Endothelial cell of umbilical vein (primary cell): ENCODE data around the gene SLC38A2. TPM values are rescaled to one million over a fixed set of nuclear protein-coding genes. Genes with fewer than 3 reads are reported as not detected.
A peak's percentile ranks its signal among the peaks of the same experiment; 100 is the strongest.

ENCODE experiments used
- BruUV-seq: library from RNA; stranded (reverse); fragments of 400-500 nt; replicated peaks from 2 replicates; lab custom pipeline; 2021; lab: Mats Ljungman, UMichigan
- CTCF ChIA-PET: fragments of 300-600, 350-600 bp; sonication (Branson Sonifier 250); formaldehyde crosslinking; loops from one replicate; lab custom pipeline; 2021; ENCODE audit warnings: antibody characterized with exemption, inconsistent platforms; lab: Charles Lee
- POLR2A ChIA-PET: fragments of 300-600, 350-600 bp; sonication (Branson Sonifier 250); formaldehyde crosslinking; loops from one replicate; lab custom pipeline; 2021; ENCODE audit warnings: antibody characterized with exemption, inconsistent platforms; lab: Charles Lee
- DNase-seq: peaks from one replicate; pipeline ENCODE4 v3.0.0-alpha.2; 2011; ENCODE audit warnings: low read depth, low spot score
- FAIRE-seq: peaks from 2 replicates; lab custom pipeline; 2011; peaks lifted over from hg19 to GRCh38; lab: Jason Lieb, UNC
- H2AFZ ChIP-seq: 2 replicates; pipeline ENCODE4 v1.6.0; 2012; ENCODE audit warnings: low read depth, low read length, control low read depth, inconsistent platforms
- H3K27ac ChIP-seq: 2 replicates; pipeline ENCODE4 v1.5.1; 2011; ENCODE audit warnings: low read depth, mild to moderate bottlenecking, control low read depth, low read length, moderate library complexity; ENCODE audit not compliant: insufficient read depth
- H3K27me3 ChIP-seq, 2 experiments: 2 replicates each; pipeline versions ENCODE4 v1.6.0 to v1.6.1; 2011; ENCODE audit warnings: low read length in 2 of 2, mixed read lengths in 1 of 2; ENCODE audit not compliant: control insufficient read depth in 2 of 2, insufficient read depth in 2 of 2
- H3K36me3 ChIP-seq, 2 experiments: 2 replicates in 1 of 2; 3 replicates in 1 of 2; pipeline ENCODE4 v1.5.1; 2011; ENCODE audit warnings: low read length in 2 of 2, mild to moderate bottlenecking in 1 of 2, moderate library complexity in 1 of 2; ENCODE audit not compliant: control insufficient read depth in 2 of 2, insufficient read depth in 2 of 2; ENCODE audit errors: extremely low read depth in 1 of 2
- H3K4me1 ChIP-seq: 3 replicates; pipeline ENCODE4 v1.5.1; 2011; ENCODE audit warnings: mild to moderate bottlenecking, low read length; ENCODE audit not compliant: control insufficient read depth, insufficient read depth; ENCODE audit errors: extremely low read depth
- H3K4me2 ChIP-seq: 2 replicates; pipeline ENCODE4 v1.6.1; 2011; ENCODE audit warnings: low read length, control low read depth, mixed read lengths; ENCODE audit not compliant: insufficient read depth
- H3K4me3 ChIP-seq, 3 experiments: fragments of 200-600 bp in 1 of 3; sonication (generic), shearing (Covaris generic) in 1 of 3; replicated peaks in 1 of 3; 2 replicates each; pipeline ENCODE4 v1.5.1; 2011 to 2016; ENCODE audit warnings: control low read depth in 3 of 3, low read length in 3 of 3, mild to moderate bottlenecking in 2 of 3, inconsistent platforms in 1 of 3, low read depth in 1 of 3, moderate library complexity in 1 of 3; ENCODE audit not compliant: insufficient read depth in 1 of 3
- H3K79me2 ChIP-seq: 2 replicates; pipeline ENCODE4 v1.6.0; 2012; ENCODE audit warnings: low read length, inconsistent platforms; ENCODE audit not compliant: control insufficient read depth, insufficient read depth
- H3K9ac ChIP-seq: replicated peaks from 2 replicates; pipeline ENCODE3; 2011; ENCODE audit warnings: low read length, control low read depth; ENCODE audit not compliant: insufficient read depth; ENCODE audit errors: extremely low read depth
- H3K9me1 ChIP-seq: replicated peaks from 3 replicates; pipeline ENCODE4 v1.6.0; 2011; ENCODE audit warnings: mild to moderate bottlenecking, low read length; ENCODE audit not compliant: control insufficient read depth, insufficient read depth; ENCODE audit errors: extremely low read depth
- H3K9me3 ChIP-seq: replicated peaks from 2 replicates; pipeline ENCODE4 v1.5.1; 2012; ENCODE audit warnings: low read length, inconsistent platforms; ENCODE audit not compliant: control insufficient read depth, insufficient read depth
- H4K20me1 ChIP-seq: replicated peaks from 2 replicates; pipeline ENCODE3; 2011; ENCODE audit warnings: mild to moderate bottlenecking, low read length; ENCODE audit not compliant: control insufficient read depth, insufficient read depth; ENCODE audit errors: extremely low read depth
- EZH2 ChIP-seq: IDR thresholded peaks from 2 replicates; pipeline ENCODE4 v1.6.1; 2012; ENCODE audit warnings: borderline replicate concordance, low read depth, mild to moderate bottlenecking, moderate library complexity, low read length, inconsistent platforms; ENCODE audit not compliant: severe bottlenecking
- FOS ChIP-seq: IDR thresholded peaks from 2 replicates; pipeline ENCODE4 v1.6.1; 2011; ENCODE audit warnings: mild to moderate bottlenecking, low read length, moderate library complexity, borderline replicate concordance; ENCODE audit not compliant: insufficient read depth
- GATA2 ChIP-seq: IDR thresholded peaks from 2 replicates; pipeline ENCODE4 v1.7.0; 2011; ENCODE audit warnings: low read depth, mild to moderate bottlenecking, moderate library complexity, mixed read lengths, low read length; ENCODE audit not compliant: insufficient read length, insufficient read depth
- JUN ChIP-seq: IDR thresholded peaks from 2 replicates; pipeline ENCODE4 v1.6.1; 2011; ENCODE audit warnings: borderline replicate concordance, low read depth; ENCODE audit not compliant: insufficient read length, insufficient read depth
- MYC ChIP-seq: IDR thresholded peaks from one replicate; pipeline ENCODE4 v1.6.1; 2011; ENCODE audit warnings: mild to moderate bottlenecking, low read depth, low read length
- POLR2A ChIP-seq: IDR thresholded peaks from 2 replicates; pipeline ENCODE4 v1.6.1; 2012; ENCODE audit warnings: low read depth, mild to moderate bottlenecking, control low read depth, low read length
- POLR2AphosphoS5 ChIP-seq: IDR thresholded peaks from 2 replicates; pipeline ENCODE4 v1.6.1; 2012; ENCODE audit warnings: low read depth, mild to moderate bottlenecking, control low read depth, low read length, moderate library complexity; ENCODE audit not compliant: insufficient read depth
- dilution Hi-C: fragments of 300-500 bp; cut with MboI; formaldehyde crosslinking; loops from one replicate; pipeline ENCODE4 v1.15.0; 2019; ENCODE audit warnings: low sequenced_read_pairs; ENCODE audit not compliant: extremely low pct_ligation_motif_present
- intact Hi-C: fragments of 100-400 bp; cut with micrococcal nuclease; formaldehyde crosslinking; loops from one replicate; pipeline ENCODE4 v1.10.0; 2022
- polyA plus RNA-seq, 4 experiments: library from polyadenylated mRNA; depleted of rRNA in 3 of 4; stranded (reverse) in 3 of 4; unstranded in 1 of 4; fragments of >200 nt; gene quantifications; 2 replicates each; pipeline versions ENCODE4 v1.2.1 to v1.2.3, GENCODE V29; 2011 to 2012; ENCODE audit warnings: missing spikeins in 1 of 4
- total RNA-seq: library from RNA; stranded (reverse); gene quantifications from 2 replicates; pipeline ENCODE4 v1.2.3, GENCODE V29; 2021
- TF ChIP-seq, protein P1 (sequence below): IDR thresholded peaks from 2 replicates; pipeline ENCODE4 v1.6.1; 2011; ENCODE audit not compliant: insufficient read depth, insufficient read length
- TF ChIP-seq, protein P2 (sequence below), 2 donors: IDR thresholded peaks; 1 replicate in 1 of 2; 2 replicates in 1 of 2; pipeline ENCODE4 v1.5.1; 2011; ENCODE audit warnings: low read length in 2 of 2, mild to moderate bottlenecking in 2 of 2, moderate library complexity in 2 of 2, control low read depth in 1 of 2, inconsistent platforms in 1 of 2, low read depth in 1 of 2; ENCODE audit not compliant: insufficient read depth in 1 of 2; ENCODE audit errors: extremely low read depth in 1 of 2

Gene SLC38A2
- total and polyA plus RNA-seq, 2 donors (not counting 3 experiments of a cell fraction or from before 2014, with no cell fraction given), result 267 to 427 TPM

GRCh38 chr12:46363582-46364299, 8.8 kb downstream of the SLC38A2 start:
- peak overlapping the region; percentile 32 for H3K4me2 ChIP-seq
- DNase-seq, result no peak
- ChIA-PET CTCF (interaction anchor here (1.0 to 2.9 kb wide), 5 partner anchors 239 to 658 kb away, joined by 3 to 12 read pairs (median 8); no protein-coding TSS in a partner anchor), POLR2A (interaction anchor here (0.7 to 1.4 kb wide), 2 partner anchors 8 to 106 kb away, joined by 3 read pairs; no protein-coding TSS in a partner anchor)
- H2AFZ ChIP-seq, result no peak overlapping the region
- H3K9me1 ChIP-seq, result no peaks in the 10 kb centered on the region
- H3K27me3 ChIP-seq, result no peaks in the 10 kb centered on the region
- peaks cover 50 to 95% of the 10 kb centered on the region in 2 experiments for H3K36me3 ChIP-seq
- peaks cover 51% of the 10 kb centered on the region for H3K4me1 ChIP-seq
- no peak for FAIRE-seq
- H3K9ac ChIP-seq, result no peak overlapping the region
- H3K79me2 ChIP-seq, result peaks cover 48% of the 10 kb centered on the region
- H3K9me3 ChIP-seq, result no peaks in the 10 kb centered on the region
- H4K20me1 ChIP-seq, result peaks cover 54% of the 10 kb centered on the region
- TF ChIP-seq POLR2AphosphoS5 (no peak), GATA2 (no peak), POLR2A (no peak), EZH2 (no peak), FOS (no peak), JUN (no peak), MYC (no peak)
- TF ChIP-seq, protein P1, sequence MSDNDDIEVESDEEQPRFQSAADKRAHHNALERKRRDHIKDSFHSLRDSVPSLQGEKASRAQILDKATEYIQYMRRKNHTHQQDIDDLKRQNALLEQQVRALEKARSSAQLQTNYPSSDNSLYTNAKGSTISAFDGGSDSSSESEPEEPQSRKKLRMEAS, result no peak
- TF ChIP-seq, protein P2, sequence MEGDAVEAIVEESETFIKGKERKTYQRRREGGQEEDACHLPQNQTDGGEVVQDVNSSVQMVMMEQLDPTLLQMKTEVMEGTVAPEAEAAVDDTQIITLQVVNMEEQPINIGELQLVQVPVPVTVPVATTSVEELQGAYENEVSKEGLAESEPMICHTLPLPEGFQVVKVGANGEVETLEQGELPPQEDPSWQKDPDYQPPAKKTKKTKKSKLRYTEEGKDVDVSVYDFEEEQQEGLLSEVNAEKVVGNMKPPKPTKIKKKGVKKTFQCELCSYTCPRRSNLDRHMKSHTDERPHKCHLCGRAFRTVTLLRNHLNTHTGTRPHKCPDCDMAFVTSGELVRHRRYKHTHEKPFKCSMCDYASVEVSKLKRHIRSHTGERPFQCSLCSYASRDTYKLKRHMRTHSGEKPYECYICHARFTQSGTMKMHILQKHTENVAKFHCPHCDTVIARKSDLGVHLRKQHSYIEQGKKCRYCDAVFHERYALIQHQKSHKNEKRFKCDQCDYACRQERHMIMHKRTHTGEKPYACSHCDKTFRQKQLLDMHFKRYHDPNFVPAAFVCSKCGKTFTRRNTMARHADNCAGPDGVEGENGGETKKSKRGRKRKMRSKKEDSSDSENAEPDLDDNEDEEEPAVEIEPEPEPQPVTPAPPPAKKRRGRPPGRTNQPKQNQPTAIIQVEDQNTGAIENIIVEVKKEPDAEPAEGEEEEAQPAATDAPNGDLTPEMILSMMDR (IDR thresholded peaks at IDR 0.05; ENCODE audit: extremely low read depth in 1 of 2, insufficient read depth in 1 of 2, low read depth in 1 of 2, low read length in 2 of 2), result no peak
- dilution Hi-C loops, result no loop called here
- peak overlapping the region in 1 of 3 experiments; percentile 20 for H3K4me3 ChIP-seq
- no TSS peak for BruUV-seq
- H3K27ac ChIP-seq, result no peak overlapping the region
- intact Hi-C loops, result no loop called here
